Stimulated activated memory B cell treated with anti-CD40 and anti-IgM and Interleukin-4, amounts not matched to agents 10 μg/mL and 1 μg/mL and 100 μg/mL, for 72 hours (primary cell): Measurements from ENCODE around the gene AMOTL1.
"Not testable (repeated sequence)": the region's sequence is repeated elsewhere in the genome, so short reads cannot be mapped to it uniquely, and the experiment has no call there.

Experiments
- ATAC-seq: fragments of 150-1000 bp; cut with Tn5 transposase; 2 replicates; pipeline ENCODE4 v1.10.0; 2021
- H3K27ac Mint-ChIP-seq: one replicate; pipeline ENCODE4 v1.8.0; 2022; ENCODE audit warnings: mild to moderate bottlenecking, mixed read lengths
- H3K27me3 Mint-ChIP-seq: one replicate; pipeline ENCODE4 v1.8.0; 2022; ENCODE audit warnings: mixed read lengths
- H3K36me3 Mint-ChIP-seq: one replicate; pipeline ENCODE4 v1.8.0; 2022; ENCODE audit warnings: mixed read lengths
- H3K4me1 Mint-ChIP-seq: one replicate; pipeline ENCODE4 v1.8.0; 2022; ENCODE audit warnings: mixed read lengths
- H3K4me3 Mint-ChIP-seq: one replicate; pipeline ENCODE4 v1.8.0; 2022; ENCODE audit warnings: mild to moderate bottlenecking, moderate library complexity, mixed read lengths
- H3K9me3 Mint-ChIP-seq: one replicate; pipeline ENCODE4 v1.8.0; 2022; ENCODE audit warnings: mixed read lengths

AMOTL1 gene

DNA sequence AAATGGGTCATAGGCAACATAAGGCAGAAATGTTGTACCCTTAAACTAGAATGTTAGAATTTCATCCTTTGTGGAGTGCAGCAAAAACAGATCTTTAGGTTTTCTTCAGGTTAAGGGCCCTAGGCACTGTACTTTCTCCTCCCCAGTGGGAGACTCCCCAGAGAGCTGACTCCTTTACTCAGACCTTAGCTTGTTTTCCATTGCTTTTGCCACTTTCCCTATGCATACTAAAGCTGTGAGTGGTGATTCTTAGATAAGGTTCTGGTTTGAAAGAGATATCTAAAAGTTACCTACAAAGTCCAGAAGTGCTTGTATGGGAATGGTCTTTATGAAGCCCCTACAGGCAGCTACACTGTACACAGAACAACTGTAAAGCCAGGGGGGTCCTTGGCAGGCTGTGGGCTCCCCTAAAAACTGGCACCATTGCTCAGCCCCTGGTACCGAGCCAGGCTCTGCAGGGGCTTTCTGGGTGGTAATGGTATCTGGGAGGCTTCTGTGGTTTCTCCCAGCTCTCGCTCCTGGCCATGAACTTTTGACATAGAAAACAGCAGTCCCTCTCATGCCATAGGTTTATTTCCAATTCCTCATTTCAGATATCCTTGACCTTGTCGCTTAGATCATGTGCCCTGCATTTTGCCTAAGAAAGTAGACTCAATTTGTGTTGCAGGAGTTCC, 23.2 kb downstream of the AMOTL1 start:
- no peak for ATAC-seq
- Mint-ChIP-seq H3K9me3 (no peaks in the 10 kb centered on the region), H3K27ac (no peak overlapping the region), H3K4me3 (no peak overlapping the region), H3K4me1 (no peaks in the 10 kb centered on the region), H3K36me3 (no peaks in the 10 kb centered on the region), H3K27me3 (no peaks in the 10 kb centered on the region)

DNA sequence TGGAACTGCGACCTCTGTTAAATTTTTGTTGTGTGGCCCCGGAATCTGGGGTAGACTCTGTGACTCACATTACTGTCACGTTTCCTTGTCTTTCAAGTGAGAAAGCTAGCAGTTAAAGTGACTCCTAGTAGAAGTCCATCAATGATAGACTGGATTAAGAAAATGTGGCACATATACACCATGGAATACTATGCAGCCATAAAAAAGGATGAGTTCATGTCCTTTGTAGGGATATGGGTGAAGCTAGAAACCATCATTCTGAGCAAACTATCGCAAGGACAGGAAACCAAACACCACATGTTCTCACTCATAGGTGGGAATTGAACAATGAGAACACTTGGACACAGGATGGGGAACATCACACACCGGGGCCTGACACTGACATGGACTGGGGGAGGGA, 23.8 kb downstream of the AMOTL1 start:
- ATAC-seq, H3K27ac Mint-ChIP-seq, H3K9me3 Mint-ChIP-seq, H3K36me3 Mint-ChIP-seq, H3K4me1 Mint-ChIP-seq, H3K4me3 Mint-ChIP-seq, H3K27me3 Mint-ChIP-seq: not testable (repeated sequence)

DNA sequence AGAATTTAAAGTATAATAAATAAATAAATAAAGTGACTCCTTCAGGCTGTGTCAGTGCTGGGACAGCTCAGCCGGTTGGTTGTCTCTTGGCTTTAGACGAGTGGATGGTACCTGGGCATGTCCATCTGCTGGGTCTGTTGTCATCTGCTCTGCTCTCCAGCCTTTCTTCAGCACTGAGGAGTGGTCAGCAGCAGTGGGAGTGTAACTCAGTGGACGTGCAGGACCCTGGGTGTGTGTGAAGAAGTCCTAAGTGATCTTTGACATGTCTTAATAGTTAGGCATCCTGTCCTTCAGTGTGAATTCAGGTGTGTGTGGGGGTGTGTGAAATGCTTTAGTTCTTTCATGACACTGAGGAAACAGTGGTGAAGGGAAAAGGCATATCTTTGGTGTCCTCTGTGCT, 24.3 kb downstream of the AMOTL1 start:
- Mint-ChIP-seq H3K4me3 (no peak overlapping the region), H3K27me3 (no peaks in the 10 kb centered on the region), H3K9me3 (no peaks in the 10 kb centered on the region), H3K27ac (no peak overlapping the region), H3K4me1 (no peaks in the 10 kb centered on the region), H3K36me3 (no peaks in the 10 kb centered on the region)
- no peak for ATAC-seq

DNA sequence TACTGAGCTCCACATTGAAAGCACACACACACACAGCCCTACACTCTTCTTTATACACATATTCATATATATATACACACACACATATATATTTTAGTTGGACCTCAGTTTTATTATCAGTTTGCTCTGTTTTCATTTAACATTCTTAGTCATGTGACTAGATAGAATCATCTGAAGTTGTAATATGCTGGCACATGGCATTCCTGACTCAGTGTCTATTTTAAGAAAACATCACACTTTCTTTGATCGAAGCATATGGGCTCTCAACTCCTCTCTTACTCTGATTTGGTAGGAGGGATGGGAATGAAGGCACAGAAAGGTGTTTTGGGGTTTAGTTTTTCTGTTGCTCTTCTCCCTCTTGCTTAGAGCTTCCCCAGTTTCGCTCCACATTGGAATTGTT, 24.8 kb downstream of the AMOTL1 start:
- Mint-ChIP-seq H3K4me1 (no peaks in the 10 kb centered on the region), H3K27ac (no peak overlapping the region), H3K36me3 (no peaks in the 10 kb centered on the region), H3K9me3 (no peaks in the 10 kb centered on the region), H3K4me3 (no peak overlapping the region), H3K27me3 (no peaks in the 10 kb centered on the region)
- ATAC-seq: no peak

DNA sequence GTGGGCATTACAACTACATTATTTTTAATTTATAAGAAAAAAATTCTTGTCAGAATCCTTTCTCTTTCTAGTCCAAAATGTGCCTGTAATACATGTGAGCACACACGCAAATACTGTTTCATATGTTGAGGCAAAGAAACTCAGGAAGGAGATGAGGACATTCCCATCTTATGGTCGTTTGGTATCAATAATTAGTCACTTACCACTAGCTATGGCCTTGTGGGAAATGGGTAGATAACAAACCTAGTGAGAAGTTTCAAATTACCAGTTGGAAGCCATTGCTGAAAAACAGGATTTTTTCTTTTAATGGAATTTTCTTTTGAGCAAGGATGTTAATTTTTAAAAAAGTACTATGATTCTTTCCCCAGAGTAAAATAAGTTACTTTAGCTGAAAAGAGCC, 25.7 kb downstream of the AMOTL1 start:
- ATAC-seq: no peak

DNA sequence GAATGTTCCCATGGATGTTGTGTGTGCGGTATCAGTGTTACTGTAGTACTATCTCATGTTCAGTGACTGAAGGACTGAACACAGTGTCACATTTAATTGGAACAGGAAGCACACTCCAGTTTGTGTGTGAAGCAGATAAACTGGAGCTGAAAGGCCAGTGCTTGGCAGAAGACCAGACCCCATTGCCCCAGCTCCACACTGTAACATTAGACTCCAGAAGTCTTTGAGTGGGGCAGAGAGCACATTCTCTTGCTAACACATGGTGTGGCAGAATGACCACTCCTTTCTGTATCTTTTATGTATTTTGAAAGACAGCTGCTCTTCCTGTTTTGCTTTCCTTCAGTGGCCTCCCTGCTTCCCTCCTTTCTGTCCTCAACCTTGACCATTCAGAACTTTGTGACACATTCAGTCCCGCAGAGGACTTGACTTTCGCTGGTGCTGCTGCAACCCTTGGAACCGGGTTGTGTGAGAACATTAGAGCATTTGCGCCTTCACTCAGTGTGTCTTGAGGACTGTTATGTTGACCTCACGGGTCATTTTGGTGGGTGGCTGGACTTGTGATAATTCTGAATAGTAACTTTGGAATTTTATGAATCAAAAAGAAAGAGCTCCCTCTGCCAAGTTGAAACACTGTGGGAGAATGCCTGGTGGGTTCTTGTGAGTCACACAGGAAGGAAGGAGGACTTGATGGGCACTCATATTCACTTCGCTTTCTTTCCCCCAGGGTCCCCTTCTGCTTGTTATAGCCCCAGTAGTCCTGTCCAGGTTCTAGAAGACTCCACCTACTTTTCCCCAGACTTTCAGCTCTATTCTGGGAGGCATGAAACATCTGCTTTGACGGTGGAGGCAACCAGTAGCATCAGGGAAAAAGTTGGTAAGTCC, 26.4 kb downstream of the AMOTL1 start:
- Mint-ChIP-seq H3K27me3 (no peaks in the 10 kb centered on the region), H3K9me3 (no peaks in the 10 kb centered on the region), H3K36me3 (no peaks in the 10 kb centered on the region), H3K4me3 (no peak overlapping the region), H3K27ac (no peak overlapping the region), H3K4me1 (no peaks in the 10 kb centered on the region)
- peak; percentile 28 for ATAC-seq

More for the DNA sequence above, 25.7 kb downstream of the AMOTL1 start:
- Mint-ChIP-seq H3K27ac (no peak overlapping the region), H3K4me1 (no peaks in the 10 kb centered on the region), H3K4me3 (no peak overlapping the region), H3K27me3 (no peaks in the 10 kb centered on the region), H3K36me3 (no peaks in the 10 kb centered on the region), H3K9me3 (no peaks in the 10 kb centered on the region)

DNA sequence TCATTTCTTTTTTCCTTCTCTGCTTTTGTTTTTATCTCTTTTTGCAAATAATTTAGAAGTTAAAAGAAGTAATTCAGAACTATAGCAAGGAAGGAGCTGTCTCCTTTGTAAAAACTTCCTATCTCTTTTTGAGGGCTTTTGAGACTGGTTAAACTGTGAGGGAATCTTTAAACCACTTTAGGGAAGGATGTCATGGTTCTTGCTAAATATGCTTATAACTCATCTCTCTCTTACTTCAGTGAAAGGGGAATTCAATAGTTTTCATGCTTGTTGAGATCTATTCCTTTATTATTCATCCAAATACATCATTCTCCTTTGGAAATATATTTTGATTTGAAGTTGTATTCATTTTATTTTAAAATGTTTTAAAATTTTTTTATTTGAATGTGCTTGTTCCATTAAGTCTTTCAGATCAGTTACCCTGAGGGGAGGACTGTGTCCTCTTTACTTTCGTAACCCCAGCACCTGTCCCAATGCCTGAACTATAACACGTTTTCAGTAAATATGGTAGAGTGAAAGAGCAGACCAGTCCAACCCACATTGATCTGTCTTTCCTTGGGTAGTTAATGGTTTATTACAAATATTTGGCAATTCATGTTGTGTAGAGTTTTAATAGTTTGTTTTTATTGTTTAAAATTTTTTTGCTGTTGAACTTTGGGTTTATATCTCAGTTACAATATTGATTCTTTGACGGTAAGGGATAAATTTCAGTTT, 27.5 kb downstream of the AMOTL1 start:
- Mint-ChIP-seq H3K27me3 (no peaks in the 10 kb centered on the region), H3K4me1 (no peaks in the 10 kb centered on the region), H3K27ac (no peak overlapping the region), H3K9me3 (no peaks in the 10 kb centered on the region), H3K4me3 (no peak overlapping the region), H3K36me3 (no peaks in the 10 kb centered on the region)
- ATAC-seq: no peak

DNA sequence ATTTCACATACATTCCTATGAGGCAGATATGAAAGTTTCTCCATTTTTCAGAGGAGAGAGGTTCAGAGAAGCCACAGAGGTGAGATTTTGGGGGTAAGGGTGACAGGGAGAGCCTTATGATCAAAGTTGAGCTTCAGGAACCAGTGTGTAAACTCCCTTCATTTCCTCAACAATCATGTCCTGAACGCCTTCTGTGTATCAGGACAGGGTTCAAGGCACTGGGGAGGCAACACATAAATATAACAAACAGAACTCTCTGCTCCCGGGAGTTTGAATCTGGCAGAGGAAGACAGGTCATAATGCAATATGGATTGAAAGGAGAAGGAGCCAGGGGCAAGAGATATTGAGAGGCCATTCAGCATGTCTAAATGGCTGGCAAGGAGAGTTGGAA, 28.0 kb downstream of the AMOTL1 start:
- Mint-ChIP-seq H3K27ac (no peak overlapping the region), H3K4me3 (no peak overlapping the region), H3K36me3 (no peaks in the 10 kb centered on the region), H3K27me3 (no peaks in the 10 kb centered on the region), H3K9me3 (no peaks in the 10 kb centered on the region), H3K4me1 (no peaks in the 10 kb centered on the region)
- ATAC-seq: no peak

DNA sequence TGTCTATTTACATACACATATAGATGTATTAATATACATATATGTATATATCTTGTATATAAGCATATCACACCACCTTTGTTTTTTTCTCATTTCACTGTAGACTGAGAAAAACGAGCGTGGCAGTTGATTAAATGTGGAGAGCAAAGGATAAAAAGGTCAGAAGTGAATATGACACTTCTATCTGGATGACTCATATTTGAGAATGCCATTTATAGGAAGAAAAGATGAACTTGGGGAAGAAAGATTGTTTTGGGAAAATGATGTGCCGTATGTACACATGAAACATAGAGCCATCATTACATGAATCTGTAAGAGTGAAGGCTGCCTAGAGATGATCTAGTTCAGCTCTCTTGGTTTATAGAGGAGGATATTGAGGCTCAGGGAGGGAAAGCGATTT, 28.7 kb downstream of the AMOTL1 start:
- no peak for ATAC-seq
- Mint-ChIP-seq H3K9me3 (no peaks in the 10 kb centered on the region), H3K4me1 (no peaks in the 10 kb centered on the region), H3K4me3 (no peak overlapping the region), H3K36me3 (no peaks in the 10 kb centered on the region), H3K27me3 (no peaks in the 10 kb centered on the region), H3K27ac (no peak overlapping the region)

DNA sequence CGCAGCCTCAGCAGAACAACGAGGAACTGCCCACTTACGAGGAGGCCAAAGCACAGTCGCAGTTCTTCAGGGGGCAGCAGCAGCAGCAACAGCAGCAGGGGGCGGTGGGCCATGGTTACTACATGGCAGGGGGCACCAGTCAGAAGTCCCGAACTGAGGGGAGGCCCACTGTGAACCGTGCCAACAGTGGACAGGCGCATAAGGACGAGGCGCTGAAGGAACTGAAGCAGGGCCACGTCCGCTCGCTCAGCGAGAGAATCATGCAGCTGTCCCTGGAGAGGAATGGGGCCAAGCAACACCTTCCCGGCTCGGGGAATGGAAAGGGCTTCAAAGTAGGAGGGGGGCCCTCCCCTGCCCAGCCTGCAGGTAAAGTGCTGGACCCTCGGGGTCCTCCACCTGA, 31.6 kb downstream of the AMOTL1 start:
- no peaks in the 10 kb centered on the region for H3K36me3 Mint-ChIP-seq
- ATAC-seq: no peak
- no peaks in the 10 kb centered on the region for H3K27me3 Mint-ChIP-seq

DNA sequence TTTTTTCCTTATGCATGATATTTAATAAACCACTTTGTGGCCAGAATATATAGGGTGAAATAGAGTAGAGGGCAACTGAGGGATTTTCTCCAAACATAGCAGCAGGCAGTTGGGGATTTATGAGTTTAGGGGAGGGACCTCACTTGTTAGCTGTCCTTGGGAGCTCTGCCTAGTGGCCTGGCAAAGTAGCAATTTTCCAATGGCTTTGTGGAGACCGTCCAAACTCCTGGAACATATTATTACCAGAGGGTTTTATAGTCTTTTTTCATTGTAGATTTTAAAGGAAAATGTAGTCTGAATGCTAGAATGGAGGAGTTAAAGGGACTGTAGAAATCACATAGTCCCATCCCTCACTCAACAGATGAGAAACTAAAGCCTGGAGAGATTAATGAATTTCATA, 32.3 kb downstream of the AMOTL1 start:
- Mint-ChIP-seq H3K36me3 (no peaks in the 10 kb centered on the region), H3K4me3 (no peak overlapping the region), H3K9me3 (no peaks in the 10 kb centered on the region), H3K27me3 (no peaks in the 10 kb centered on the region), H3K4me1 (no peaks in the 10 kb centered on the region), H3K27ac (no peak overlapping the region)
- no peak for ATAC-seq

More for the DNA sequence above, 31.6 kb downstream of the AMOTL1 start:
- Mint-ChIP-seq H3K9me3 (no peaks in the 10 kb centered on the region), H3K27ac (no peak overlapping the region), H3K4me3 (no peak overlapping the region), H3K4me1 (no peaks in the 10 kb centered on the region)

DNA sequence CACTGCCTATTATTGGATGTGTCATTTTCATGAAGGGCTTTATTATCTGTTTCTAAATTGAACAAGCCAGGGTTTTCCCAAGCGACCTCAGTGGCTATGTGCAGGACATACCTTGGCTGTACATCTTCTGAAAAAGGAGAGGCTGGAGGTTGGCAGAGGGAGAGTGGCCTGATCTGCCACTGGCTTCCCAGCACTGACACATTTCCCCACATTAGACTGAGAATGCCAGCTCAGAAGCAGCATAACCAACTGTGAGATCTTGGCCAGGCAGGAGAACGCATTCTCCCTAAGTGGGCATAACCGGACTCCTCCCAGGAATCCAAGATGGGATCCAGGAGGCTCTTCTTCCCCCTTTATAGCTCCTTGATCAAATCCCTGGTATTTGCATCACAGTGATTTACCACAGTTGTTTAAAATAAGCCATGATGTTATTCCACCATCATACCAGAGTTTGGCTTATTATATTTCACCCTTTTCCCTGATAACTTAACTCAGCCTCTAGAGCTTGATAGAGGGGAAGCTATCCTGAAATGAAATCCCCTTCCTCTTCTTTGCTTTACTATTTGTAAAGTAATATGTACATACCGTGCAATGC, 33.8 kb downstream of the AMOTL1 start:
- no peak overlapping the region for H3K27ac Mint-ChIP-seq
- H3K4me1 Mint-ChIP-seq: no peaks in the 10 kb centered on the region
- no peak for ATAC-seq
- H3K36me3 Mint-ChIP-seq: no peaks in the 10 kb centered on the region
- no peaks in the 10 kb centered on the region for H3K9me3 Mint-ChIP-seq
- H3K4me3 Mint-ChIP-seq: no peak overlapping the region
- no peaks in the 10 kb centered on the region for H3K27me3 Mint-ChIP-seq

DNA sequence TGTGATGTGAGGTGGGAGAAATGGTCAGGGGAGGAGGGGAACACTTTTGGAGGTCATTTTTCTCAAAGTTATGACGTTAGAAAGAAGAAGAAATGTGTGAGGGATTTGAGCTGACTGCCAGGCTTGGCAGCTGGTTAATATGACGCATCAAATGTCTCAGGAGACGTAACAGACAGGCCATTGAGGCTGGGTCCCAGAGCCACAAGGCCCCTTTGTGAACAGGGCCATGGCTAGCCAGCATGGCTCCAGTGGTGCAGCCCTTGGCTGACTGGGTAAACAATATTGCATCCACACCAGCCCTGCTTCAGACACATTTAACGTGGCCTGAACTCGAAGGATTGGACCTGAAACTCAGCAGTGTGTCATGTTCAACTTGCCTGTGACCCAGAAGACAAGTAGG, 34.3 kb downstream of the AMOTL1 start:
- H3K36me3 Mint-ChIP-seq: no peaks in the 10 kb centered on the region
- no peaks in the 10 kb centered on the region for H3K9me3 Mint-ChIP-seq
- no peaks in the 10 kb centered on the region for H3K4me1 Mint-ChIP-seq
- no peak overlapping the region for H3K27ac Mint-ChIP-seq
- ATAC-seq: no peak
- no peaks in the 10 kb centered on the region for H3K27me3 Mint-ChIP-seq
- H3K4me3 Mint-ChIP-seq: no peak overlapping the region

DNA sequence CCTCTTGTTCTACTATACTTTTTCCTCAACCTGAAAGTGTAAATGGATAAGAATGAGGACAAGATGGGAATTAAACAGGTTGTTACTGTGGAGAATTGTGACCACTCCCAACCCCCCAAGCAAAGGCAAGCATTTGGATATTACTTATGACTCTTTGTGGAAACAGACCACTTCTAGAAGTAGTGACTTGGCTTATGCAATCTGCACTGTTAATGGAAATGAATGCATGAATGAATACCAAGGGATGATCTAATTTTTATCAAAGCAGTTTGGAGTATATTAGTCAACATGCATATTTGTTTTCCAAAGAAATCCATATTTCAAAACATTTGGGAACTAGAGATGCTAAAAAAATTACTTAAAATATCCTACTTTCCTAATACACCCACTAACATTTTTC, 35.3 kb downstream of the AMOTL1 start:
- Mint-ChIP-seq H3K9me3 (no peaks in the 10 kb centered on the region), H3K4me1 (no peaks in the 10 kb centered on the region), H3K4me3 (no peak overlapping the region), H3K27ac (no peak overlapping the region), H3K27me3 (no peaks in the 10 kb centered on the region), H3K36me3 (no peaks in the 10 kb centered on the region)
- ATAC-seq: no peak

DNA sequence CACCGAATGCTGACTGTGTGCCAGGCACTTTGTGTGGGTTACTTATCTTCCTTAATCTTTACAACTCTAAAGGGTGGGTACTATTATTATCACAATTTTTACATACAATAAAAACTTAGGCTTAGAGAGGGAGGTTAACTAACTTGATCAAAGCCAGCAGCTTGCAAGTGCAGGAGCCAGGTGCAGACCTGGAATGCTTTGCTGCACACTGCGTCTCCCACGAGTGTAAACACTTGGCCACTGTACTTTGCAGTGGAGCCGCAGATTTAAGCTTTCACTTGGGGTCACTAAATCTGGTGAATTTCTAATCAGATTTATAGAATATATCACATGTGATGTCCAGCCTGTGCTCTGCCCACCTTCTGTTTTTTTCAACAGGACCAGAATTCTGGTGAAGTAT, 36.7 kb downstream of the AMOTL1 start:
- Mint-ChIP-seq H3K27me3 (no peaks in the 10 kb centered on the region), H3K9me3 (no peaks in the 10 kb centered on the region), H3K4me1 (no peaks in the 10 kb centered on the region), H3K36me3 (no peaks in the 10 kb centered on the region), H3K4me3 (no peak overlapping the region), H3K27ac (no peak overlapping the region)
- ATAC-seq: no peak
